SW 1271 (cell line): Measurements from ENCODE around the gene HS3ST3B1.

Experiments
- DNase-seq, 2 experiments: peaks; one replicate each; lab custom pipeline; 2025; lab: John Stamatoyannopoulos, UW

HS3ST3B1 gene

DNA sequence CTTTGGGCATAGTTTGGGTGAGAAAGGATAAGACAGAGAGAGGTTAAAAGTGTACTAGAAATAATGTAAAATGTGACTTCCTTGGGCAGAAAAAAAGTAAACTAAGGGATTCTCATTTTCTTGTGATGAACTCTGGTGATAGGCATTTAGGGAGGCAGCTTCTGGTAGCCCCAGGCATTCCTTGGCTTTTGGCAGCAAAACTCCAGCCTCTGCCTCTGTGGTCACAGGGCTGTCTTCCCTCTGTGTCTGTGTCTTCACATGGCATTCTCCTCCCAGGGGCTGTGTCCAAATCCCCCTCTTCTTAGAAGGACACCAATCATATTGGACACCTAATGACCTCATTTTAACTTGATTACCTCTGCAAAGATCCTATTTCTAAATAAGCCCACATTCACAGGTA, 54.7 kb downstream of the HS3ST3B1 start:
- DNase-seq, result no peak

DNA sequence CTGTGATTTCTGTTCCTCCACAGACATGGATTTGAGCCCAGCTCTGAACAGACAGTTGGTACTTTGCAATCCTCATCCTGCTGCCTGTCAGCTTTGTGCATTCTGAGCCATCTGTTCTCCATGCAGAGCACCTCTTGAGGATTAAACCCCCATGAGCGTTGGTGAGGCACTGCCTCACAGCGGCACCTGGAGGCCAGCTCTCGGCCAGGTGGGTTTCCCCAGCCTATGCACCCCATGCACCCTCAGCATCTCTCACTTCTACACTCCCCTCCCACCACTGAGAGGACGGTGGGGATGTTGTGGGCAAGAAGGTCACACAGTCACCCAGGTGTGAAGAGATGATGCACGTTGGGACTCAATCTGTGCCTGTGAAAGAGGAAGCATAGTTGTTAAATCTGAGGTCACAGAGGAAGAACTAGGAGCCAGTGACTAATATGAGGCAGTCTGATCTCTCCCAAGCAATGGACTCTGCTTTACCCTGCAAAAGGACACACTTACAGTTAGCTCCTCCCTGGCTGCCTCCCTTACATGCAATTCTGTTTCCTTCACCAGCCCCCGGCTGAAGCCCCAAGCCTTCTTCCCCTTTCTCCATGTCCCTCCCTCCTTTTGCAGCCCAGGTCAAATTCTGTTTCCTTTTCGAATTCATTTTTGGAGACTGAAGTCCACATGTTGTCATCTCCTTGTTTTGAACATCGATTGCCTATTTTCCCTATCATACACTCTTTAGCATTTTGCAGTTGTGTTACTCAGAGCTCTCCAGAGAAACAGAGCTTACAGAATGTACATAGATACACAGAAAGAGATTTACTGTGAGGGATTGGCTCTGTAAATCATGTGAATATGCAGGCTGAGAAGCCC, 58.5 kb downstream of the HS3ST3B1 start:
- no peak for DNase-seq

GRCh38 chr17:14360856-14361255, 60.0 kb downstream of the HS3ST3B1 start:
- no peak for DNase-seq

GRCh38 chr17:14361470-14361869, 60.6 kb downstream of the HS3ST3B1 start:
- DNase-seq, result no peak

- no peak for DNase-seq
These were observed 61.1 kb downstream of the HS3ST3B1 start for GRCh38 chr17:14361945-14362508.

DNA sequence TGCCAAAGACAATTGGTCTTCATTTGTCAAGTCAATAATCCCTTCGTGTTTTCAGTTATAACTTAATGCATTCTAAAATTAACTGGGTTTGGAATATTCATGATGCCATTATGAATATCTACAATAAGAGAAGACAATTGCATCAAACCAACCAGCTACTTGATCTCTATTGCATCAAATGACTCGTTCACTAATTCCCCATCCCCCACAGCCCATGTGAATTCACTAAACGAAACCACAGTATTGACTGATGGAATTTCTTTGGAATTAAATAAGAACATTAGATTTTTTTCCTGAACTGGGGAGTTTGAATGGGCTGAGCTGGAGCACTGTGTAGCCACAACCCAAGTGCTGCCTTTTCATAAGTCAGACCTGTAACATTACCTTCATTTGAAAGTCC, 65.3 kb downstream of the HS3ST3B1 start:
- DNase-seq, result no peak

DNA sequence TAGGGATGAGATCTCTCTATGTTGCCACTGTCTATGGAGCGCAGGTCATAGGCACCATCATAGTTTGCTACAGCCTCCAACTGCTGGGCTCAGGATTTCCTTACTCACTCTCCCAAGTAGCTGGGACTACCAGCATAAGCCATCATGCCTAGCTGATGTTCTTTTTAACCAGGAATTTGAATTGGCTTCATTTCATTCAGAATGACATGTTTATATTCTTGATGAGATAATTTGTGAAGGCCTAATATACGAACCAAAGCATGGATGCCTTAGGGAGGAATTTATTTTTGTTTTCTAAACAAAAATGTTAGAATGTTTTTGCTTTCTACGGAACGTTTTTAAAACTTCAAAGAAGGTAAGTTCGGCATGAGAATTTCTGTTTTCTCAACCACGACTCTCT, 71.6 kb downstream of the HS3ST3B1 start:
- no peak for DNase-seq

DNA sequence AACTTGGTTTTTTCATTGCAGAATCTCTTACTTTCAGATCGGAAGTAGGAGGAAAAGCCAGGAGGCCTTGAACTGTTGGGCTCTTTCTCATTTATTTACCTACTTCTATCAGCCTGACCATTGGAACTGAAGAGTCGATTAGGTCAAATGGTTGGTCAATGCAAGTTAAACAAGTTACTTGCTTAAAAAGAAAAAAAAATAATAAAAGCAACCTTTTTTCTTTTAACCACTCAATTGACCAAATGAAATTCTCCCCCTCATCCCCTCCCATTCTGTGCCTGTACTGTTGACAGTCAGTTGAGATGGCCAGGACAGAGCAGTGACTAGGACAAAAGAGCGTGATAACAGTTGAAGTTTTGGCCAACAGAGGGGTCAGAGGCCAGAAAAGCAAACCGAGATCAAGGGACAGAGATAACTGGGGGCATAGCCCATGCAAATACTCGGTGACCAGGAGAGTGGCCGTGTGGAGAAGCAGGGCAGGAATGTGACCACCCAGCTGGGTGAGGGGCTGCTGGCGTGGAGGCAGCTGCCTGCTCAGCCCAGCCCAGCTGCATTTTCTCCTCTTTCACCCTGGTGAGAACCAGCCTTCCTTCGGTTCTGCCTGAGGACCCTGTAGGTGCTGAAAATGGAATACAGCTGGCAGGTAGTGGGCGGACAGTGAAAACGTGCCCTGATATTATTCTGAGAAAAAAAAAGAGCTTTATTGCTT, 72.2 kb downstream of the HS3ST3B1 start:
- no peak for DNase-seq

DNA sequence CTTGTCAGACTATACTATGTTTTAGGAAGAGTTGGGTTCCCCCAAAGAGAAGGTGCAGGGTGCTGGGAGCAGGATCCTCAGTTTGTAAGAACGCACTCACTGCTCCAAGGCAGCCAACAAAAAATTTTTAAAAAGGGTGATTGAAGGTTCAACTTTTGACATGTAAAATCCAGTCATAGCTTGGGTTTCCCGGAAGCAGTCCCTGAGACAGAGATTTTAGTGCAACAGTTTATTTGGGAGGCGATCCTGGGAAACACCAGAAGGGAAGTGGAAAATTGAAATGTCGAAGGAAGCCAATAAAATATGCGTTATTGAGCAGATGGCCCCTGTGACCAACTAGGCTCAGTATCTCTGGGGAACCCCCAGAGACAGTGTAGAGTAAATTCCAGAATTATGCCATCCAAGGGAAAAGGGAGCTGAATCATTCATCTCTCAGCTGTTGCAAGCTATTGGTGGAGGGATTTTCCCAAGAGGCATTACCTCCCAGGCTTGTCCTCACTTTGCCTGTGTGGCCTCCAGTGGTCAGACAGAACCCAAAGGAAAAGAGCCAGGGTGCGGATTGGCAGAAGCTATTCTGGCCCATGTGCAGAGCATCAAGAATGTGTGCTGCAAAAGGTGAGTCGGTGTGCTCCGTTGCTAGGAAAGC, 72.9 kb downstream of the HS3ST3B1 start:
- DNase-seq, result no peak

DNA sequence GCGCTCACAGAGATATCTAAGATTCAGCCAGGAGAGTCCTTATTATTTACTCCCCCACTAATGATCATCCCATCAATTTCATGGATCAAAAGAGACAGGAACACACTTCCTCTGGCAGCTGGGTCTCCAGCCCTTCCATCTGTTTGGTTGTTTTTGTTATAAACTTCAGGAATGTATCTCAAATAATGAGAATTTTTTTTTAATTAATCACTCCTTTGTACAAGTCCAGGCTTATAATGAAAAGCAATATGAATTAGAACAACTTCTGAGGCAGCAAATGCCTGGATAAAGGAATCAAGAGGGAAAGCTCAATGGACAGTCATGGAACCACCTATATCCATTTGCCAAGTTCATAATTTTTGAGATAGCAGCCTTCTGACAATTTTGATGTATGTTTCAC, 73.4 kb downstream of the HS3ST3B1 start:
- DNase-seq, result no peak

DNA sequence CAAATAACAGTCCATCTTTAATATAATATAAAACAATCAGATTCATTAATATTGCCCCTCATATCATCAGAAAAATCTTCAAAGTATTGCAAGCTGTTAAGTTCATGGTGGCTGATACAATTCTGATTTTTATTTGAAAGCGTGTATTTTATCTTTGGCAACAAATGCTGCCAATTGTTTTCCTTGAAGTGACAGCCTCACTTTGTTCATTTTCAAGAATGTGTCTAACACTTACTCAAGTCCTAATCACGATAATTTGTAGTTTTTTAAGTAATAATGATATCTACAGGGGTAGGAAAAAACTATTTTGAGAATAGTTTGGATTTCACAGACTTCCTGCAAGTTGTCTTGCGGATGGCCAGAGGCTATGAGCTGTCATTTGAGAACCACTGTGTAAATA, 75.8 kb downstream of the HS3ST3B1 start:
- DNase-seq, result no peak

GRCh38 chr17:14381606-14382005, 80.7 kb downstream of the HS3ST3B1 start:
- DNase-seq, result no peak

GRCh38 chr17:14387036-14387435, 86.2 kb downstream of the HS3ST3B1 start:
- DNase-seq, result no peak

DNA sequence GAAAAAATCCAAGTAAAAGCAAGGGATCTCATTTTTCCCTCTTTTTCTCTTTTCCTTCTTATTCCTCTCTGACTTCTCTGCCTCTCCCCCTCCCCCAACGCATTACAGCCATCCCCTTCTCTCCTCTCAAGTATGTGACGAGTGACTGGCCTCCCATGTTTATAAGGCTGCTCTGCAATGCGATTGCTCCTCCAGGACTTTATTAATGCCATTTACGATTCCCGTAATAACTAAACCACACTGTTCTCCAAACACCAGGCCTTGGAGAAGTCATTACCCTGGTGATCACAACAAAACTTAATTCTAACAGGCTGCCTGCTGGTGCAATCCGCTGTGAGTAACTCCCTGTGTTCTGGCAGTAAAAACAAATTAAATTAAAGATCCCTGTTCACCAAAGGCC, 88.8 kb downstream of the HS3ST3B1 start:
- no peak for DNase-seq

DNA sequence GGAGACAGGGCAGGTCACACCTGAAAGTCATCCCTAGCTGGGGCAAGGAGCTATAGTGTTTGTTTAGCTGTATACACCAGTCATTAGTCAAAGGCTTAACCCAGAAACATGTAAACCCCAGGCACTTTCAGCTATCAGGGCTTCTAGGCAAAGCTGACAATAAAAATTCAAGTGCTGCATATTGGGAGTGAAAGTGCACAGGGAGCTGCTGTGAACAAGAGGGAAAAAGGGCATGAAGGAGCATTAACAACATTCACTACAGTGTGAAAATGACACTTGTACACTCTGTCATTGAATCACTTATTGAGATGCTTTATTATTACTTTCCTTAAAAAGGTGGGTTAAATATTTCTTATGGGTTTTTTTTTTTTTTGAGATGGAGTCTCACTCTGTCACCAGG, 92.8 kb downstream of the HS3ST3B1 start:
- no peak for DNase-seq

DNA sequence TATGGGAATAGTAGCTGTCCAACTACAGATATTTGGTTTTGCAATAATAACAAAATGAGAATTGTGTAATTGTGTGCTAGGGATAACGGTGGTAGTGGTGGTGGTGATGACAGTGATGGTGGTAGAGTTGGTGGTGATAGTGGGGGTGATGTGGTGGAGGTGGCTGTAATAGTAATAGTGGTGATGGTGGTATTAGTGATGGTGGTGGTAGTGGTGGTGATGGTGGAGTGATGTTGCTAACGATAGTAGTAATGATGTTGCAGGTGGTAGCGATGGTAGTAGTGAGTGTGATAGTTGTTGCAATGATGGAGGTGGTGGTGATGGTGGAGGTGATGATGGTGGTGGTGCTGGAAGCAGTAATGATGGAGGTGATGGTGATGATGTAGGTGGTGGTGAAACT, 94.4 kb downstream of the HS3ST3B1 start:
- DNase-seq, result no peak

DNA sequence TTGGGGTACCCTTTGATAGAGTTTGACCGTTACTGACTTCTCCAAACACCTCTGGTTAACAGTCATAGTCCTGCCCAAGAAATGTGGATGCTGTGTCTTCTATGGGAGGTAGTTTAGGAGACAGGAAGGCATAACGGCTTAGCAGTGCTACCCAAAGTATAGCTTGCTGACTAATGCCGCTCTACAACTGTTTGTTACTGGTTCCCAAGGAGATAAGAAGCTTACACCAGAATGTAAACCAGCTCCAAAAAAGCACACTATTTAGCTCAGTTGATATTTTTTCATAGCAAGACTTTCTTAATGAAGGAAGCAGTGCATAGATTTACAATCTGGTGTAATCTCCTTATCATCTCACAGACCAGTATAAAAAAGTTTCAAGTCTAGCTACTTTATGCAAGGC, 95.7 kb downstream of the HS3ST3B1 start:
- no peak for DNase-seq

DNA sequence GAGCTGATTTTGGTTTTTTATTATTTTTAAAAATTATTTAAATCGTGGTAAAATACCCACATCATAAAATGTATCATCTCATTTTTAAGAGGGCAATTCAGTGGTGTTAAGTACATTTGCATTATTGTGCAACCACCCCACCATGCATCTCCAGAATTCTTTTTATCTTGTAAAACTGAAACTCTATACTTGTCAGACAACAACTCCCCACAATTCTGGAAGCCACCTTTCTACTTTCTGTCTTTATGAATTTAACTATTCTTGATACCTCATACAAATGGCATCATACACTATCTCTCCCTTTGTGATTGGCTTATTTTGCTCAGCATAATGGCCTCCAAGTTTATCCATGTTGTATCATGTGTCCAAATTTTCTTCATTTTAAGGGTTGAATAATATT, 97.9 kb downstream of the HS3ST3B1 start:
- DNase-seq, result no peak
